IPS DF 6.9 (cell line): ENCODE measurements around the gene EPB41.
"Not testable (repeated sequence)": the region's sequence is repeated elsewhere in the genome, so short reads cannot be mapped to it uniquely, and the experiment has no call there.

Experiments
- DNase-seq: peaks from one replicate; pipeline ENCODE4 v3.0.0-alpha.2; 2013; ENCODE audit warnings: low read depth, low spot score
- H3K27ac ChIP-seq: one replicate; pipeline ENCODE4 v1.5.1; 2013; ENCODE audit warnings: low read length, control low read depth
- H3K27me3 ChIP-seq: 2 replicates; pipeline ENCODE4 v1.6.1; 2013; ENCODE audit warnings: mild to moderate bottlenecking, low read length; ENCODE audit not compliant: control insufficient read depth, insufficient read depth
- H3K36me3 ChIP-seq: 2 replicates; pipeline ENCODE4 v1.6.1; 2013; ENCODE audit warnings: low read length; ENCODE audit not compliant: control insufficient read depth, insufficient read depth
- H3K4me1 ChIP-seq: 2 replicates; pipeline ENCODE4 v1.6.1; 2013; ENCODE audit warnings: low read length; ENCODE audit not compliant: control insufficient read depth, insufficient read depth
- H3K4me3 ChIP-seq: 2 replicates; pipeline ENCODE4 v1.5.1; 2013; ENCODE audit warnings: mild to moderate bottlenecking, low read length
- H3K9me3 ChIP-seq: 2 replicates; pipeline ENCODE4 v1.6.1; 2013; ENCODE audit warnings: low read length, inconsistent platforms; ENCODE audit not compliant: control insufficient read depth, insufficient read depth
- WGBS: extraction: QIAGEN DNeasy Blood & Tissue Kit; methylation state at CpG from one replicate; pipeline ENCODE4 v1.1.7; 2013; ENCODE audit warnings: mixed read lengths, missing lambda C conversion rate; ENCODE audit not compliant: insufficient read length, insufficient coverage; 5-methylcytosine and 5-hydroxymethylcytosine counted together

The EPB41 gene

DNA sequence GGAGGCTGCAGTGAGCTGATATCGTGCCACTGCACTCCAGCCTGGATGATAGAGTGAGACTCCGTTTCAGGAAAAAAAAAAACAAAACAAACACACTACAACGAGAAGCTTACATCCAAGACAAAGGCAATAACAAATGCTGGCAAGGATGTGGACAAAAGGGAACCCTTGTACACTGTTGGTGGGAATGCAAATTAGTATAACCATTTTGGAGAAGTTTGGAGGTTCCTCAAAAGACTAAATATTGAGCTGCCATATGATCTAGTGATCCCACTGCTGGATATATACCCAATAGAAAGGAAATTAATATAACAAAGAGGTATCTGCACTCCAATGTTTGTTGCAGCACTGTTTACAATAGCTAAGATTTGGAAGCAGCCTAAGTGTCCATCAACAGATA is 29.2 kb downstream of the EPB41 start:
- not testable (repeated sequence) for H3K4me1 ChIP-seq, H3K27ac ChIP-seq, H3K27me3 ChIP-seq, DNase-seq, H3K9me3 ChIP-seq, H3K4me3 ChIP-seq, H3K36me3 ChIP-seq
- WGBS, result no CpG with 5 or more reads among the region's 3 CpGs

GRCh38 chr1:28950006-28950405 is 35.6 kb downstream of the EPB41 start:
- H3K27me3 ChIP-seq, result no peaks in the 10 kb centered on the region
- no peak for DNase-seq
- no peaks in the 10 kb centered on the region for H3K36me3 ChIP-seq
- WGBS, result no CpG with 5 or more reads among the region's 1 CpG
- no peak overlapping the region for H3K27ac ChIP-seq
- H3K9me3 ChIP-seq, result no peaks in the 10 kb centered on the region
- no peaks in the 10 kb centered on the region for H3K4me1 ChIP-seq
- no peak overlapping the region for H3K4me3 ChIP-seq

DNA sequence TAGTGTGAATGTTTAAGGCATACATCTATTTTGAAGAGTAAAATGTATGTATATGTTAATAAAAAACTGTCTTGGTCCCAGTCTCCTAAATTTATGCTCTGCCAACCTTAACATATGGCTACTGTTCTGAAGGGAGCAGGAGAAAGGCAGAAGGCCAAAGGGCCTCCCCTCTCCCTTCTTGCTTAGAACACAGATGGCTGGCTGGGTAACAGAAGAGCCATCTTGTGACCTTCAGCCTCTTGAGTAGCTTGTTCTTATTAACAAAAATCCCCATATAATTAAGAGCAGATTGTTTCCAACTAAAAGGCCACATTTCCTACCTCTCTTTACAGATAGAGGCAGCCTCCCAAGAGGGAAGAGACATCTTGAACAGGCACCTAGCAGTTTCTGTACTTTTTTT is 36.1 kb downstream of the EPB41 start:
- Histone ChIP-seq H3K4me1 (no peaks in the 10 kb centered on the region), H3K27ac (no peak overlapping the region), H3K9me3 (no peaks in the 10 kb centered on the region), H3K27me3 (no peaks in the 10 kb centered on the region), H3K4me3 (no peak overlapping the region), H3K36me3 (no peaks in the 10 kb centered on the region)
- no peak for DNase-seq

DNA sequence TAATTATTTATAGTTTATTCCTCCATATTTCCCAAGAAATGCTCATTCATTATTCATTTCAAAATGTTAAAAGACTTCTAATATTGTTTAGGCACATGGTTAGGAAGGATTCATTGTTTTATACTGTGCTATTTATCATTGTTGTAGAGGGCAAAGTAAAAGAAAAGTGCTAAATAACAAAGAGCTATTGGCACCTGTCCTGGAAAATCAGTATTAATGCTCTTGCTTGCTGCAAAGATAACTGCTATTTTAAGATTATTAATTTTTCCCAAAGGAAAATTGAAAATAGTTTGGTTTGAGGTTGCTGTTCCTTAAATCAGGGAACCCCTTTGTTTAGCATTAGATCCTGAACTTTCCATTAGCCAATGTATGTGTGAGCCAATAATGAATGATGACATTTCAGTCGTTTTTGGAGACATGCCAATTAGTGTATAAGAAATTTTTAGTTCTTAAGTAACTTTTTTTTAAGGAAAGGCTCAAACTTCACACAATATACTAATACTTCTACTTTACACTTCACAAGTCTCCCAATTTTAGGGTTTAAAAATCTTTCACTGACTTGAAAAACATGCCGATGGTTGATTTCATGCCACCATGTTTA is 39.9 kb downstream of the EPB41 start:
- no CpG with 5 or more reads among the region's 2 CpGs for WGBS
- Histone ChIP-seq H3K27me3 (no peaks in the 10 kb centered on the region), H3K36me3 (no peaks in the 10 kb centered on the region), H3K4me1 (no peaks in the 10 kb centered on the region), H3K9me3 (no peaks in the 10 kb centered on the region), H3K4me3 (no peak overlapping the region), H3K27ac (no peak overlapping the region)
- no peak for DNase-seq

DNA sequence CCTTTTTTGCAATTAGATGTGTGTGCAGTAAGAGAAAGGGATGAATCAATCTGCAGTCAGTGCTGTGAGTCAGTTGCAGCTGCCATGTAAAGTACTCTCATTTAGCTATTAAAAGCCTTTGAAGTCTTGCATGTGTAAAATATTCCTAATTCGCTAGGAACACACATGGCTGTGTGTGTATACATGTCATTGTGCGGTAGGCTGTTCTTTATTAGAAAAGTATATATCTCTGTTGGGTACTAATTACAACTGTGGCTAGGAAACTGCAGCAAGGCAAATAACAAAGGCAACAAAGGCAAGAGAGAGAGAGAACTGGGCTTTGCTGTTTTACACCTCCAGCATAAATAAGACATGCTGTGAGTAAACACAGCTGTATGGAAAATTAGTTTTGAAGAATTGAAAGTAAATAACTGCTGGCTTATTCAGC is 41.7 kb downstream of the EPB41 start:
- Histone ChIP-seq H3K36me3 (no peaks in the 10 kb centered on the region), H3K27ac (no peak overlapping the region), H3K4me1 (no peaks in the 10 kb centered on the region), H3K27me3 (no peaks in the 10 kb centered on the region), H3K4me3 (no peak overlapping the region), H3K9me3 (no peaks in the 10 kb centered on the region)
- WGBS, result no CpG with 5 or more reads among the region's 2 CpGs
- no peak for DNase-seq

DNA sequence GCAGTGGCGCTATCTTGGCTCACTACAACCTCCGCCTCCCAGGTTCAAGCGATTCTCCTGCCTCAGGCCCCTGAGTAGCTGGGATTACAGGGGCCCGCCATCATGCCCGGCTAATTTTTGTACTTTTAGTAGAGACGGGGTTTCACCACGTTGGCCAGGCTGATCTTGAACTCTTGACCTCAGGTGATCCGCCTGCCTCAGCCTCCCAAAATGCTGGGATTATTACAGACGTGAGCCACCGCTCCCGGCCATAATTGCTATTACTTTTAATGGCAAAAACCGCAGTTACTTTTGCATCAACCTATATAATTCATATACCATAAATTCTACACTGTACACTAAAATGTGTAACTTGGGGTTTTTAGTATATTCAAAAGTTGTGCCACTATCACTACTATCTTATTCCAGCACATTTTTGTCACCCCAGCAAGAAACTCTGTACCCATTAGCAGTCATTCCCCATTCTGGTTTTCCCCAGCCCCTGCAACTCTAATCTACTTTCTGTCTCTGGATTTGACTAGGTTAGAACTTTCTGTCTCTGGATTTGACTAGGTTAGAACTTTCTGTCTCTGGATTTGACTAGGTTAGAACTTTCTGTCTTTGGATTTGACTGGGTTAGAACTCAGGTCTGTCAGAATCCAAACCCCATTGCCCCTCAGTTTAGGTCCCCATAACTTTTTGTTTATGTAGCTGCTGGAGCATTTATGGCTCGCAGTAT is 47.9 kb downstream of the EPB41 start:
- not testable (repeated sequence) for H3K36me3 ChIP-seq, H3K4me1 ChIP-seq, DNase-seq, H3K9me3 ChIP-seq, H3K27ac ChIP-seq, H3K27me3 ChIP-seq, H3K4me3 ChIP-seq
- WGBS, result no CpG with 5 or more reads among the region's 13 CpGs

- no CpG with 5 or more reads among the region's 1 CpG for whole genome bisulfite sequencing
- Histone ChIP-seq H3K27ac (no peak overlapping the region), H3K27me3 (no peaks in the 10 kb centered on the region), H3K36me3 (no peaks in the 10 kb centered on the region), H3K4me1 (no peaks in the 10 kb centered on the region), H3K9me3 (no peaks in the 10 kb centered on the region), H3K4me3 (no peak overlapping the region)
- no peak for DNase-seq
These were observed 51.0 kb downstream of the EPB41 start for GRCh38 chr1:28965271-28965870.

GRCh38 chr1:28966617-28967016 is 52.2 kb downstream of the EPB41 start:
- Histone ChIP-seq H3K36me3 (no peaks in the 10 kb centered on the region), H3K27me3 (no peaks in the 10 kb centered on the region), H3K4me1 (no peaks in the 10 kb centered on the region), H3K27ac (no peak overlapping the region), H3K9me3 (no peaks in the 10 kb centered on the region), H3K4me3 (no peak overlapping the region)
- no peak for DNase-seq
- WGBS, result no CpG with 5 or more reads among the region's 2 CpGs

DNA sequence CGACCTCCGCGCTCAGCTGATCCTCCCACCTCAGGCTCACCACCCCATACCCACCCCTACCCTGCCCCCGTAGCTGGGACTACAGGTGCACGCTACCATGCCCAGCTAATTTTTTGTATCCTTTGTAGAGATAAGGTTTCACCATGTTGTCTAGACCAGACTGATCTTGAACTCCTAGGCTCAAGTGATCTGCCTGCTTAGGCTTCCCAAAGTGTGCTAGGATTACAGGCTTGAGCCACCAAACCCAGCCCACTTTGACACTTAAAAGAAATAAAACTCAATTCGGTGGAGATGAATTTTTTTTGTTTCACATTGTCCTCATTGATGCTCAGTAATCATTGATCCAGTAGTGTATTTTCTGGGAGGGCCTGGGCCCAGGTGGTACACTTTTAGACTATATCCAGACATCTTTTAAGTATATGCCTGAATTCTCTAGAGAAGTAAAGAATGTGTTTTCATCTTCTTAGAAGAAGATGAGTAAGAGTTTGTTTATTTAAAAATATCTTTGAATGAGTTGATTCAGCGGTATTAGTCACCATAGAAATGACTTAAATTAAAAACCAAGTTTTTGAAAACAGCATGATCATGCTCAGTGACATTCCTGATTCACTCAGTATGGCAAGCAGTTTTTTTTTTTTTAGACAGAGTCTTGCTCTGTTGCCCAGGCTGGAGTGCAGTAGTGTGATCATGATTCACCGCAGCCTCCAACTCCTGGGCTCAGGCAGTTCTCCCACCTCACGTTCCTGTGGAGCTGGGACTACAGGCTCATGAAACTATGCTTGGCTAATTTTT is 57.8 kb downstream of the EPB41 start:
- Histone ChIP-seq H3K9me3 (no peaks in the 10 kb centered on the region), H3K4me3 (no peak overlapping the region), H3K27me3 (no peaks in the 10 kb centered on the region), H3K36me3 (no peaks in the 10 kb centered on the region), H3K27ac (no peak overlapping the region), H3K4me1 (no peaks in the 10 kb centered on the region)
- no peak for DNase-seq
- no CpG with 5 or more reads among the region's 9 CpGs for WGBS

DNA sequence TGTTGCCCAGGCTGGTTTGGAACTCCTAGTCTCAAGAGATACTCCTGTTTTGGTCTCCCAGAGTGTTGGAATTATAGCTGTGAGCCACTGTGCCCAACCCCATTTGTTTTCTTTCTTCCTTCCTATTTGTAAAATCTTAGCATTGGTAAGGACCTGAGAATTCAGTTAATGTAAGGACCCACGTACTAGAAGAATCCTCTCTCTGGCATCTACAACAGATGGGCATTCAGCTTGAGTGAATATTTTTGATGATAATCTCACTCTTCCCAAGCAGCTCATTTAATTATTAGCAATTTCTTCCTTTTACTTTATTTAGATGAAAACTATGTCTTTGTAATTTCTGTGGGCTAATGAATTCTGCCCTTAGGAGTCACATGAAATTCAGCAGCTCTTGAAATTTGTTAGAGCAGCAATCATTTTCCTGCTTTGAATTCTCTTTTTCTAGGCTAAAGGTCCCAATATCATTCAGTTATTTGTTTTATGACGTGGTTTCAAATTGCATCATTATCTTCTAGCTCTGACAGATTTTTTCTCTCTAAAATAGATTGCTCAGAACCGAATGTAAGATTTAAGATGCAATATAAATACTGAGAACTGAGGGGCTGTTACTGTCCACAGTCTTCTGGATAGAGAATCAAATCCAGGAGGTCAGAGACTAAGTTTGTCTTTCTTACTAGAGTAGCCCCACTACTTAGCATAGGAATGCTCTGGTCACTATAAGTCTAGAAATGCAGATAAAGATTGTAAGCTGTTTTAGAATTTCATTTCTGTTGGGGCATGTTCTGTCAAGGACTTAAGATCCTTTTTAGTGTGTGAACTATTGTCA is 59.4 kb downstream of the EPB41 start:
- Histone ChIP-seq H3K4me3 (no peak overlapping the region), H3K27me3 (no peaks in the 10 kb centered on the region), H3K36me3 (no peaks in the 10 kb centered on the region), H3K9me3 (no peaks in the 10 kb centered on the region), H3K4me1 (no peaks in the 10 kb centered on the region), H3K27ac (no peak overlapping the region)
- no CpG with 5 or more reads among the region's 3 CpGs for WGBS
- DNase-seq, result no peak
